GM10266 (cell line): ENCODE data around the gene CD46.

Experiments
- DNase-seq: peaks from one replicate; pipeline ENCODE4 v3.0.0; 2012; ENCODE audit errors: extremely low spot score
- TF ChIP-seq, protein P1 (sequence below): IDR thresholded peaks from 2 replicates; pipeline ENCODE4 v1.5.1; 2012; ENCODE audit warnings: mild to moderate bottlenecking, low read depth; ENCODE audit not compliant: control insufficient read depth, insufficient read depth; ENCODE audit errors: missing control alignments

Gene CD46

GRCh38 chr1:207781312-207781711 lies 29.5 kb downstream of the CD46 start:
- DNase-seq: no peak
- TF ChIP-seq, protein P1, sequence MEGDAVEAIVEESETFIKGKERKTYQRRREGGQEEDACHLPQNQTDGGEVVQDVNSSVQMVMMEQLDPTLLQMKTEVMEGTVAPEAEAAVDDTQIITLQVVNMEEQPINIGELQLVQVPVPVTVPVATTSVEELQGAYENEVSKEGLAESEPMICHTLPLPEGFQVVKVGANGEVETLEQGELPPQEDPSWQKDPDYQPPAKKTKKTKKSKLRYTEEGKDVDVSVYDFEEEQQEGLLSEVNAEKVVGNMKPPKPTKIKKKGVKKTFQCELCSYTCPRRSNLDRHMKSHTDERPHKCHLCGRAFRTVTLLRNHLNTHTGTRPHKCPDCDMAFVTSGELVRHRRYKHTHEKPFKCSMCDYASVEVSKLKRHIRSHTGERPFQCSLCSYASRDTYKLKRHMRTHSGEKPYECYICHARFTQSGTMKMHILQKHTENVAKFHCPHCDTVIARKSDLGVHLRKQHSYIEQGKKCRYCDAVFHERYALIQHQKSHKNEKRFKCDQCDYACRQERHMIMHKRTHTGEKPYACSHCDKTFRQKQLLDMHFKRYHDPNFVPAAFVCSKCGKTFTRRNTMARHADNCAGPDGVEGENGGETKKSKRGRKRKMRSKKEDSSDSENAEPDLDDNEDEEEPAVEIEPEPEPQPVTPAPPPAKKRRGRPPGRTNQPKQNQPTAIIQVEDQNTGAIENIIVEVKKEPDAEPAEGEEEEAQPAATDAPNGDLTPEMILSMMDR: no peak

DNA sequence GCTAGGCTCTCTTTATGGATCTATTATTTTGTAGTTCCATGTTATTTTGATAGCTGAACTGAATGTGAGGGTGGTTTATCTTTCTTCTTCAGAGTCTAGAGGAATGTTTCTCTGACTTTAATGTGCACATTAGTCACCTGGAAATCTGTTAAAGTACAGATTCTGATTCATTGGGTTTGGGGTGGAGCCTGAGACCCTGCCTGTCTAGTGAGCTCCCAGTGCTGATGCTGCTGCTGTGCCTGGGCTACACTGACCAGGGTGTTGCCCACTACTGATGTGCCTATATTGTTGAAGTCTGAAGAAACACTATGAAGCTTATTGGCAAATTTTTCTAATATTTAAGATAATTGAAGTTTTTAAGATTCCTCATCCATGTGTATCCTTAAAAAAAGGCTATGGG lies 35.9 kb downstream of the CD46 start:
- TF ChIP-seq, protein P1: no peak
- no peak for DNase-seq

DNA sequence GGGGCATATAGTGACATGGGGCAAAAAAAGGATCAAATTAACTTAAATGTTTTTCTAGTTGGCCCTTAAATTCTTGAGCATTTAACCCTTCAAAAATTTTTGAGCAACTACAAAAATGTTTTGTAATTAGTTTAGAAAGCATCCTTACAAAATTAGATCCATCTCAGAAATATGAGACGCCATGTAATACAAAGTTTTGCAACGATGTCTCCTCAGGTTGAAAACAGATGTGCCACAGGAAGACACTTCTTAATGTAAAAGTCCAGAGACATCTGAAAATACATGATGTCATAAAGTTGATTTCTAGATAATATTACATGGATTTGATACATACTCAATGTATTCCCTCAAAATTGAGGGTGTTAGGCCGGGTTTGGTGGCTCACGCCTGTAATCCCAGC lies 37.5 kb downstream of the CD46 start:
- DNase-seq: no peak
- TF ChIP-seq, protein P1: no peak

DNA sequence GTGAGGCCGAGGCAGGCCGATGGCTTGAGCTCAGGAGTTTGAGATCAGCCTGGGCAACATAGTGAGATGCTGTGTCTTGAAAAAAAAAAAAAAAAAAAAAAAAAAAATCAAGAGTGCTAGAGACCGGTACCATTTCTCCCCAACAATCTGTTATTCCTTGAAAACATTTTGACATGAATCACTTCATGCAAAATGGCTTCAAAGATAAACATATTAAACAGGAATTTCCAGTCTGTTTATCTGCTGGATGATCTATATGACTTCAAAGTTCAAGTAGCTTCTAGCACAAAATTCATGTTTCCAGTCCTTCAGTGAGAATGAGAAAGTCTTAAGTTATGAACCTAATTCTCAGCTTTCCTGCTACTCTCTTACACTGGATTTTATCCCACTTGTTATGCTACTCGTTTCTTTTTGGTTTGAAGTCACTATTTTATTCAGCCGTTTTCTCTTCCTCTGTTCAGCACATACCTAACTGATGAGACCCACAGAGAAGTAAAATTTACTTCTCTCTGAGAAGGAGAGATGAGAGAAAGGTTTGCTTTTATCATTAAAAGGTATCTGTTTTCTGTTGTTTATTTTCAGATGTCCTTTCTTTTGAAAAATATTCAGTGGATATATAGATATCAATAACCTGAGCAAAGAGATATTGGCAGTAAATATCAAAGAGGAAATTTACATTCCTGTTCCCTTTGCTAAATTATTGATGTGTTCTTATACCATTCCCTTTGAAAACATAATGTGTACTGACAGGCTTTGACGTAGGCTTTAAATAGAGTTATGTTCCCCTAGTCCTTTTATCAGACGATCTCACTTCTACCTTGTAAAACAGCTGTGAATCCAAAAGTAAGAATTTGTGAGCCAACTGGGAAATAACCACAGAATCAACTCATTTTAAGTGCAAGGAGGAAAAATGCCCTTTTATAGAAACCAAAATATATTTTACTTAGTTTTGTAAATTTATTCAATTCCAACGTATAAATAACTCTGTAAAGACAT lies 38.2 kb downstream of the CD46 start:
- TF ChIP-seq, protein P1: no peak
- DNase-seq: no peak

DNA sequence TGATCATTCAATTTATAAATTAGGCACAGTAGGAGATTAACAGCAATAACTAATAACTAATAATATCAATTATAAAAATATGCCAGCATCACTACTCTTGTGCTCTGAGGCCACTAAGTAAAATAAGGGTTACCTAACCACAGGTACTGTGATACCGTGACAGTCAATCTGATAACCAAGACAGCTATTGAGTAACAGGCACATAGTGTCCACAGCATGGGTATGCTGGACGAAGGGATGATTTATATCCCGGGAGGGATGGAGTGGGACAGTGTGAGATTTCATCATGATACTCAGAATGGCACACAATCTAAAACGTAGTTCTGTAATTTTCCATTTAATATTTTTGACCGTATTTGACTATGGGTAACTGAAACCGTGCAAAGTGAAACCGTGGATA lies 39.4 kb downstream of the CD46 start:
- TF ChIP-seq, protein P1: no peak
- DNase-seq: no peak

GRCh38 chr1:207793327-207793726 lies 41.5 kb downstream of the CD46 start:
- DNase-seq: no peak
- TF ChIP-seq, protein P1: no peak

DNA sequence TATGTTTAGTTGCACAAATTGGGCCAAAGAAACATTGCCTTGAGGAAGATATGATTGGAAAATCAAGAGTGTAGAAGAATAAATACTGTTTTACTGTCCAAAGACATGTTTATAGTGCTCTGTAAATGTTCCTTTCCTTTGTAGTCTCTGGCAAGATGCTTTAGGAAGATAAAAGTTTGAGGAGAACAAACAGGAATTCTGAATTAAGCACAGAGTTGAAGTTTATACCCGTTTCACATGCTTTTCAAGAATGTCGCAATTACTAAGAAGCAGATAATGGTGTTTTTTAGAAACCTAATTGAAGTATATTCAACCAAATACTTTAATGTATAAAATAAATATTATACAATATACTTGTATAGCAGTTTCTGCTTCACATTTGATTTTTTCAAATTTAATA lies 43.0 kb downstream of the CD46 start:
- DNase-seq: no peak
- TF ChIP-seq, protein P1: no peak
